ENCODE measurements around the gene TAPT1.

The TAPT1 gene

DNA sequence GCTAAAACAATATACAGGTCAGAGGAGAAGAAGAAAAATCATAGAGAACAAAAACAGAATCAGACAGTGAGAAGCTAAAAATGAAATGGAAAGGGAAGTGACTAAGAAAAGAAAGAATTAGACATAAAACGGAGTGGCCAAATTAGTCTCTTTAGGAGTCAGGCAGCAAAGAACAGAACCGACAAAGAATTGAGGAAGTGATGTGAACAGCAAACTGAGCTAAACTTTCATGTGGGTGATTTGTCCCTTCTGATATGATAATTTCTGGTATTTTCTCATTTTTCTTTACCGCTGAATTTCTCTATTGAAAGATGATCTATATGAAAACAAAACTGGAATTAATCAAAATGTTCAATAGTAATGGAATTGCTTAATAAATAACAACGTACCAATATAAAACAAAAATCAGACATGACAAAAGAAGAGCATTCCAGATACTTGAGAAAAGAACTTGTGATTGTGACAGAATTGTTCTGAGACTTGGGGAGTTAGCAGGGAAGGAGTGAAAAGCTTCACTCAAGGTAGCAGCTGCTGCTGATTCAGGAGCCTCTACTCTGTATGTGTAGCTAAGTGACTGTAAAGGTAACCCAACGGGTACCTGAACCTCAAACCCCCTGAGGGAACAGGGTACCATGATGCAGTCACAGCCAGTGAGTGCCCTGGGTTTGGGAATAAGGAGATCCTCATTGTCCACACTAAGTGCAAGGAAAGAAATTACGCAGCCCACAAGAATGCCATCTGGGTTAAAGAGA is 8.8 kb downstream of the TAPT1 start:
- TF ChIP-seq, protein P1, sequence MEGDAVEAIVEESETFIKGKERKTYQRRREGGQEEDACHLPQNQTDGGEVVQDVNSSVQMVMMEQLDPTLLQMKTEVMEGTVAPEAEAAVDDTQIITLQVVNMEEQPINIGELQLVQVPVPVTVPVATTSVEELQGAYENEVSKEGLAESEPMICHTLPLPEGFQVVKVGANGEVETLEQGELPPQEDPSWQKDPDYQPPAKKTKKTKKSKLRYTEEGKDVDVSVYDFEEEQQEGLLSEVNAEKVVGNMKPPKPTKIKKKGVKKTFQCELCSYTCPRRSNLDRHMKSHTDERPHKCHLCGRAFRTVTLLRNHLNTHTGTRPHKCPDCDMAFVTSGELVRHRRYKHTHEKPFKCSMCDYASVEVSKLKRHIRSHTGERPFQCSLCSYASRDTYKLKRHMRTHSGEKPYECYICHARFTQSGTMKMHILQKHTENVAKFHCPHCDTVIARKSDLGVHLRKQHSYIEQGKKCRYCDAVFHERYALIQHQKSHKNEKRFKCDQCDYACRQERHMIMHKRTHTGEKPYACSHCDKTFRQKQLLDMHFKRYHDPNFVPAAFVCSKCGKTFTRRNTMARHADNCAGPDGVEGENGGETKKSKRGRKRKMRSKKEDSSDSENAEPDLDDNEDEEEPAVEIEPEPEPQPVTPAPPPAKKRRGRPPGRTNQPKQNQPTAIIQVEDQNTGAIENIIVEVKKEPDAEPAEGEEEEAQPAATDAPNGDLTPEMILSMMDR (IDR thresholded peaks at IDR 0.05; ENCODE audit: low read depth, low read length, missing control alignments) = no peak
- Histone ChIP-seq H3K36me3 (replicated peaks) (no peaks in the 10 kb centered on the region), H3K4me3 (ENCODE audit: low read depth, low read length) (no peak overlapping the region), H3K27ac (no peak overlapping the region), H3K27me3 (replicated peaks) (no peaks in the 10 kb centered on the region)
- DNase-seq = no peak
- in situ Hi-C loops (cut with HindIII; ENCODE audit: low pct_ligation_motif_present, low sequenced_read_pairs) = no loop called here

- no peak for DNase-seq
- Histone ChIP-seq H3K27me3 (replicated peaks) (no peaks in the 10 kb centered on the region), H3K27ac (no peak overlapping the region), H3K36me3 (replicated peaks) (no peaks in the 10 kb centered on the region), H3K4me3 (ENCODE audit: low read depth, low read length) (no peak overlapping the region)
- in situ Hi-C loops (cut with HindIII; ENCODE audit: low pct_ligation_motif_present, low sequenced_read_pairs) = no loop called here
- TF ChIP-seq, protein P1 (IDR thresholded peaks at IDR 0.05; ENCODE audit: low read depth, low read length, missing control alignments) = no peak
Observed at GRCh38 chr4:16213121-16213520, 13.2 kb downstream of the TAPT1 start.

DNA sequence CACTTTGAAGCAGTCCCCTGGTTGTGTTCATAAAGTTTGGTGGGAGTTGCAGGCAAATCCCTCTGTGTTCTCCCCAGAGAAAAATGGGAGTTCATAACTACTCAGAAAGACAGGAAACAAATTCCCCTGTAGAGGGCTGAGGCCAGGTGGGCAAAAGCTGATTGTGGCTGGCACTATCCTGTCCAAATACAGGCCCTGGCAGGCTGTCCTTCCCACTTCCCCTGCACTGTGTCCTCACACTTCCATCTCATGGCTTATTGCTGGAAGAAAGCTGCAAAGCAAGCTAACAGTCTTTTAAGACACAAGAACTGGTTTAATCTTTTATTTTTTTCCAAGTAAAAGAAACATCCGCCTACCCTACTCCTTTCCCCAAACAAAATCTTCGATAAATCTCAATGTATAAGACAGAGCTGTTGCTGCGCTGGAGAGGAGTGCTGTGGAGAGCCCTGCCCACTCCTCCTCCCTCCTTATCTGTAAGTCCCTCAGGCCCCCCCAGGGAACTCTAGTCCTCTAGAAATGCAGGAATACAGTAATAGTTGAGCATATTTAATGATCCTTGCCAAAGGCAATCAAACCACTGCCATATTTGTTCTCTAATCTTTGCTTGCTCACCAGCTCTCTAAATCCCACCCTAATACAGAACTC is 14.0 kb downstream of the TAPT1 start:
- TF ChIP-seq, protein P1 (IDR thresholded peaks at IDR 0.05; ENCODE audit: low read depth, low read length, missing control alignments) = no peak
- H3K27me3 ChIP-seq (replicated peaks) = no peaks in the 10 kb centered on the region
- H3K27ac ChIP-seq = no peak overlapping the region
- no peaks in the 10 kb centered on the region for H3K36me3 ChIP-seq (replicated peaks)
- no peak for DNase-seq
- no peak overlapping the region for H3K4me3 ChIP-seq (ENCODE audit: low read depth, low read length)
- in situ Hi-C loops (cut with HindIII; ENCODE audit: low pct_ligation_motif_present, low sequenced_read_pairs) = no loop called here

DNA sequence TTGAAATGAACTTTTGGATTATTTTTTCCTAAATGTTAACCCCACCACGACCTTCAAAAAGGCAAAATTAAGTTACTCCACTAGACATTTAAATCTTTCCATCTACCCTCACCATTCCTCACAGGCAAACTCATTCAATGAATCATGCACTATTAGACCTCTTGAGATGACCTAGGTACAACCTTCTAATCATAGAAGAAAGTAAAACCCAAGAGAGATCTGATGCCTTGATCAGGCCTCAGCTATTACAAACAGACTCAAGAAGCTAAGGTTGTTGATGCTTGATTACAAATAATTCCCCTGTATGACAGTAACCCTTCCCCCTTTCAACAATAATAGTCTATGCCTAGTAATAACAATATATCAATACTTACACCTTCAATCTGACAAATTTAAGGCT is 18.9 kb downstream of the TAPT1 start:
- DNase-seq = no peak
- Histone ChIP-seq H3K36me3 (replicated peaks) (no peaks in the 10 kb centered on the region), H3K4me3 (ENCODE audit: low read depth, low read length) (no peak overlapping the region), H3K27me3 (replicated peaks) (no peaks in the 10 kb centered on the region), H3K27ac (no peak overlapping the region)
- in situ Hi-C loops (cut with HindIII; ENCODE audit: low pct_ligation_motif_present, low sequenced_read_pairs) = no loop called here
- TF ChIP-seq, protein P1 (IDR thresholded peaks at IDR 0.05; ENCODE audit: low read depth, low read length, missing control alignments) = no peak

GRCh38 chr4:16206848-16207247 is 19.4 kb downstream of the TAPT1 start:
- H3K4me3 ChIP-seq (ENCODE audit: low read depth, low read length) = no peak overlapping the region
- no peak for DNase-seq
- H3K27ac ChIP-seq = no peak overlapping the region
- no peaks in the 10 kb centered on the region for H3K36me3 ChIP-seq (replicated peaks)
- TF ChIP-seq, protein P1 (IDR thresholded peaks at IDR 0.05; ENCODE audit: low read depth, low read length, missing control alignments) = no peak
- H3K27me3 ChIP-seq (replicated peaks) = no peaks in the 10 kb centered on the region
- in situ Hi-C loops (cut with HindIII; ENCODE audit: low pct_ligation_motif_present, low sequenced_read_pairs) = no loop called here
